ENCODE measurements around the gene TMOD2.

TMOD2 gene

GRCh38 chr15:51828621-51829375 is 77.4 kb downstream of the TMOD2 start:
- DNase-seq, result no peak

DNA sequence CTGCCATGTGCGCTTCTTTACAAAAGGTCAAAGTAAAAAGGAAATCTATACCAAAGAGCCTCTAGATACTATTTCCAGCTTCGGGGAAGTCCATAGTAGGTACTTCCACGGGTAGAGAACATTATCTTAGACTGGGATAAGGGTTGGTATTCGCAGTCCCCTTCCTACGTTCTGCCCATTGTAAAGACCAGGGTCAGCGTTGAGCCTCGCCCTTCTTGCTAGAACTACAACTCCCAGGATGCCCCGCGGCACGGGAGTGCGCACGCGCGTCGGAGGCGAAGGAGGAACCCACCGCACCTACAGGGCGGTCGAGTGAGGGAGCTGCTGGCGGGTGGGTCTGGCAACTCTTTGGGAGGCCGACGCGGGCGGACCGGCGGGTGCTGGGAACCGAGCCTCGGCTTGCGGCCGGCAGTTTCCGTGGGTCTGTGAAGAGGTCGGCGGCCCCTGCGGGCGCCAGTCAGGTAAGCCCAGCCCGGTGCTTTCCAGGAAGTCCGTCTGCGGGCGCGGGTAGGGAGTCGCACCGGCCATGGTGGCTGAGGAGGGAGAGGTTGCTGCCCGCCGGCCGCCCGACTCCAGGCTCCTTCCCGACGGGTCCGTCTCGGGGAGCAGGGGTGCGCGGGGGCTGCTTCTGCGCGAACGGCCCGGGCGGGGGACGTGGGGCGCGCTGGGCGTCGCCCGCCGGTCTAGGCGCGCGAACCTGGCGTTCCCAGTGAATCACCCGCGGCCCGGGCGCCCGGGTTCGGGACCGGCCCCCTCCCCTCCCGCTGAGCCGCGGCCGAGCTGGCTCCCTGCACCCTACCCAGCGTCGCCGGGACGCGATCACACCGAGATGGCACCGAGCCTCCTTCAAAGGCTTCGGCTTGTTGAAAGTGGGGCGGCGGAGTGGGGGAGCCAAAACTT is 78.2 kb downstream of the TMOD2 start, which contains the start of gene TMOD3:
TSS of gene TMOD3 (plus strand) at position 278 of the 900 bp plus-strand sequence. CDS start 33,232 bp downstream, outside the sequence.
- peak; percentile 87 for DNase-seq

DNA sequence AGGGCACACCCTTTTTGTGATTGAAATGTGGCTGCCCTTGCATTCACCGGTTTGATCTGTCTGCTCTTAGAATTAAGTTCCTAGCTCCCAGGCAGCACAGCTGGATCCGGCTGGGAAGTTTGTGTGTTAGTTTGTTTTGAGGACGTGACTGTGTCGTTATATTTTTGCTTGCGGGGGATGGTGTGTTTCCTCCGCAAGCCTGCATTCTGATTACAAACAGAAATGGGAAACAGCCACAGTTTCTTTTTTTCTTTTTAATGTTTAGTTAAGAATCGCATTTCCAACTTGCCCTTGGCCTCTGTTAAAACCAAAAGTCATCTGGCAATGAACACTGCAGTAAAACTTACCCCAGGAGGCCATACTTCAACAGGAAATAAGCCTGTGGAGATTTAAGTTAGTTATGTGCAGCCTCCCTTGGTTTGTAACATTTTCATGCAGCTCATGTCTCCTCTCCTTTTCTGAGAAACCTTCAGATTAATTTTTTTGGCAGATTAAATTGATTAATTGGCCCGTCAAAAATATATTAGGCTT is 78.9 kb downstream of the TMOD2 start:
- DNase-seq, result no peak

DNA sequence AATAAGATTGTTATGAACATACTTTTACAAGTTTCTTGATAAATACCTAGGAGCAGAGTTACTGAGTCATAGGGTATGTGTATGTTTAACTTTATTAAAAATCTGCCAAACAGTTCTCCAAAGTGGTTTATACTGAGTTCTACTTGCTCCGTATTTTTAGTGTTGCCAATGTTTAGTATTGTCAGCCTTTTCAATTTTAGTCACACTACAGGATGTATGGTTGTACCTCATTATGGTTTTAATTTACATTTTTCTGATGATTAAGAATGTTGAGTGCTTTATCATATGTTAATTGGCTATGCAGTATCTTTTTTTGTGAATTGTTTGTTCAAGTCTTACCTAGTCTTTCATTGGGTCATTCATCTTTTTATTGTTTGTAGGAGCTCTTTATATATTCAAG is 82.4 kb downstream of the TMOD2 start:
- DNase-seq, result no peak

- no peak for DNase-seq
Observed at GRCh38 chr15:51837792-51838251, 86.4 kb downstream of the TMOD2 start.

- DNase-seq, result no peak
Observed at GRCh38 chr15:51838270-51838669, 86.9 kb downstream of the TMOD2 start.

- DNase-seq, result no peak
Observed at GRCh38 chr15:51840692-51841091, 89.3 kb downstream of the TMOD2 start.

GRCh38 chr15:51841406-51842040 is 90.1 kb downstream of the TMOD2 start:
- DNase-seq, result no peak

DNA sequence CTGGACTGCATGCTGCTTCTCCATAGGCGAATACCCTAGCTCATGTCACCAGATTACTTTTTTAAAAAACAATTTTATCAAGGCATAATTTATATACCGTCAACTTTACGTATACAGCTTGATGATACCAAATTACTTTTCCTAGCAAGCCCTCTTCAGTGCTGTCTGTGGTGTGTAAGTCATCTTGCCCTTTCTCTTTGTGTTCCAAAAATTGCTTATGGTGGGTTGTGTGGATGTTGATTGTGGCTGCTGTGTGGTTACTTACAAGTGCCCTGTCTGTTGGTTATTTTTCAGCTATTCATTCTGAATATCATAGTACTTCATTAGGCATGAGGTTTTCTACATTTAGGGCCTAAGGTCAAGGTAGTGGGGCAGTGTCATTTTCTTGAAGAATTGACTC is 90.9 kb downstream of the TMOD2 start:
- DNase-seq, result no peak

- DNase-seq, result no peak
Observed at GRCh38 chr15:51842852-51843737, 91.7 kb downstream of the TMOD2 start.

GRCh38 chr15:51844747-51845426 is 93.5 kb downstream of the TMOD2 start:
- no peak for DNase-seq

DNA sequence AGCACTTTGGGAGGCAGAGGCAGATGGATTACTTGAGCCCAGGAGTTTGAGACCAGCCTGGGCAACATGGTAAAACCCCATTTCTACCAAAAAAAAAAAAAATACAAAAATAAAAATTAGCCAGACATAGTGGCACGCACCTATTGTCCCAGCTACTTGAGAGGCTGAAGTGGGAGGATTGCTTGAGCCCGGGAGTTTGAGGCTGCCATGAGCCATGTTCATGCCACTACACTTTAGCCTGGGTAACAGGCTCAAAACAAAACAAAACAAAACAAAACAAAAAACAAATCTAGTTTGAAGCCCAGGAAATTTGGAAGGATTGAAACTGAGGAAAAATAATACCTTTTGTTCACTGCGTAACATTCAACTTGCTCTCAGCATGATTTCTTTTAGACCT is 94.7 kb downstream of the TMOD2 start:
- no peak for DNase-seq

- DNase-seq, result no peak
Observed at GRCh38 chr15:51846463-51847230, 95.2 kb downstream of the TMOD2 start.

- no peak for DNase-seq
Observed at GRCh38 chr15:51848811-51849210, 97.4 kb downstream of the TMOD2 start.

GRCh38 chr15:51849860-51850259 is 98.5 kb downstream of the TMOD2 start:
- DNase-seq, result no peak

DNA sequence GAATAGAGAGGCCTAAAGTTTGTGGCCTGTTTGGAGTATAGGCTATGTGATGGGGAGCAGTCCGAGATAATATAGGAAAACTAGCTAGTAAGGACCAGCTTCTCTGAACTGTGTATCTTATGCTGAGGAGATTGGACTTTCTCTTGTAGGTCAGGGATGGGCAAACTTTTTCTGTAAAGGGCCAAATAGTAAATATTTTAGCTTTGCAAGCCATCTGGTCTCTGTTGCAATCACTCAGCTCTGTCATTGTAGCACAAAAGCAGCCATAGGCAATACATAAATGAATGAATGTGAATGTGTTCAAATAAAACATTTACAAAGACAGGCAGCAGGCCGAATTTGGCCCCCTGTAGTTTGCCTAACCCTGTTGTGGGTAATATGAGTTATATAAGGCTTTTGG is 102.6 kb downstream of the TMOD2 start:
- no peak for DNase-seq

DNA sequence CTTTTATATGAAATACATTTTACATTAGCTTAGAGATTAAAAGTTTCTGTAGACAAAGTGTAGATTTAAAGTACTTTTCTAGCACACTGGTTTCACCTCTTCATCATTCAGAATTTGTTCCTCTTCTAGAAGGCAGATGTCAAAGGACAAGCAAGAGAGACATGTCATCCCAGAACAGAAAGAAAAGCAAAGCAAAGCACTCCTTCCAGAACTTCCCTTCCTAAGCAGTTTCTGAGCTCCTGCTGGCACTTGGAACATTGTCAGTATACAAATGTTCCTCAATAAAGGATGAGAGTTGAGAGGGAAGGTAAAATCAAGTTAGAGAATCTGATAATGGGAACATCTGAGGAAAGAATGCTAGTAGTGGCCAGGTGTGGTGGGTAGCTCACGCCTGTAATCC is 104.2 kb downstream of the TMOD2 start:
- DNase-seq, result no peak

DNA sequence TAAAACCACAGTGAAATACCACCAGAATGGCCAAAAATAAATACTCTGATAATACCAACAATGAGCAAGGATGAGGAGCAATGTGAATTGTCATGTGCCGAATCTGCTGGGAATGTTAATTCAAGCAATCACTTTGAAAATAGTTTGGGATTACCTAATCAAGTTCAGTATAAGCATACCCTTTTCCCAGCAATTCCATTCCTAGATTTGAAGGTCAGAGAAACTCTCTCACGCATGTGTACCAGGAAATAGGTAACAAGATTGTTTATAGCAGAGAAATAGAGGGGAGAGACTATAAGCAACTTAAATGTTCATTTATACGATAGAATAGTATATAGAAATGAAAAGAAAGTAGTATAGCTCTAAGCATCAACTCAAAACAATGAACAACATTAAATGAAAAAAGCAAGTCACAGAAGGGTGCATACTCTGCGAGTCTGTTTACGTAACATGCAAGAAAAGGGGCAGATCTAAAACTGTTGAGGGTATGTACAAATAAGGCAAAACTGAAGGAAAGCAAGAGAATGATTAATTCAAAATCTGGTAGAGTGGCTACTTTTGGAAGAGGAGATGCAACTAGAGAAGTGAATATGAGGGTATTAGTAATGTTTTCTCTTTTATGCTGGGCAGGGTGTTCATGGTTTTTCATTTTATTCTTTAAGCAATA is 105.5 kb downstream of the TMOD2 start:
- DNase-seq, result no peak

GRCh38 chr15:51861557-51862359 is 110.4 kb downstream of the TMOD2 start:
- DNase-seq, result peak; percentile 46
